HG03025 (cell line): ENCODE results near the gene MCTP2.

Experiments used
- ATAC-seq: cut with Tn5 transposase; IDR thresholded peaks from one replicate; pipeline ENCODE4 v1.9.1; 2021; ENCODE audit warnings: mild to moderate bottlenecking, moderate library complexity; ENCODE audit not compliant: unreplicated experiment, low FRiP score

Gene MCTP2

DNA sequence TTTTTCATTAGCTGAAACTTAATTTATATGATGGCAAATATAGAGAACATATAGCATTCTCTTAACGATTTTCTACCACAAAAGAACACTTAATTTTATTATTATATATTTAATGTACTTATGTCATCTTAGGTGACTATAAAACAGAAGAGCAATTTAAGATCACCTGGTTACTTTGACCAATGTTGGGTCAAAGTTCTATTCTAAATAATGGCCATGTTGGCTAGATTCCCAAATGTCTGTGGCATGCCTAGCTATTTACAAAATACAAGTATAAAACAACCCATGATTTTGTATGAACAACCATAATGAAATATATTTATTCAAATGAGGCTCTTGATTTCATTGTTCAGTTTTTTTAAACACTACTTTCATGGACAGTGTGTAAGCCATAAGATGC is 200.9 kb downstream of the MCTP2 start:
- ATAC-seq: no peak

DNA sequence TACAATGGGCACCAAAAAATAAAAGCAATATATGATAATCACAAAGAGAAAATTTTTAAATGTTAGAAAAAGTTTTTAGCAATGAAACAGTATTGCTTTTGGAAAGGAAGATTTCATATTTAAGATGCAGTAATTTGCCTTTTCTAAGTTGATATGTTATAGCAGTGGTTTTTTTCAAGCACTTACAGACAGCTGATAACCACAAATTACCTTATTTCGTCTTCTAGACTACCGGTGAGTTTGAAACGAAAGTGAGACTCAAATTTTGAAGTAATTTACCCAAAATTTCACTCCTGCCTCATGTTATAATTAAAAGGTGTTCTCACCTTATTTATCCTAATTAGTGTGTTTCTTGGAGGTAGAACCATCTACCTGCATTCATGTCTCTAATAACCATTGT is 207.8 kb downstream of the MCTP2 start:
- ATAC-seq: no peak

DNA sequence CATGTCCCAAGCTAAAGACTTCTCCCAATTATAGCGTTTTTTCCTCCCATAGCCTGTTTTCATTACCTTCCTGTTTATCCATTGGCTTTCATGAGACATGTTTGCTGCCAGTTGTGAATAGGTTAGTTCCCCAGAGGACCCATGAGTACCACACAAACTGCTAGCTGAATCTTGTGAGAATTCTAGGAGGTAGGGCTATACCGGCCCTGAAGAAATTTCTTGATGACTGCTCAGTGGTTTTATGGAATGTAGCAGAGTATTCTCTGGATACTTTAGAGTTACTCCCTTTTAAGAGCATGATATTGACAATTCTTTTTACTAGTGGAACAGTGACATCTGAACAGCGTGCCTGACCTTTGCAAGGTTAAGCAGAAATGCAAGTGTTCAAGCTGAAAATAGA is 210.4 kb downstream of the MCTP2 start:
- no peak for ATAC-seq

DNA sequence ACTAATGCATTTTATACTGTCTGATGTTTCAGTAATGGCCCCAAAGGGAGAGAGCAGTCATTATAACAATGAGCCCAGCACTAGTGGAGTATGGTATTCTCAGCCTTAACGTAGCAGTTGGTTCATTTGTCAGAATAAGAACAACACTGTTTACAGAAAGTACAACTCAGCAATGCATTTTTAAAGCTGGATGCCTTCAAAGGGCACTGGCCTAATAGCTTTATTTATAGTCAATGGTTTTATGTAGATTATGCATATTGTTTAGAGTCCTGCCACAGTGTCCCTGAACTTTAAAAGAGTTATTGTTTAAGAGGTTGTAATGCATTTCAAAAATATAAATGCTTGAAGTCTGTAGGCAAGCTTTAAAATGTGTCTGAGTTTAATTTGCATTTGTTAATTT is 211.1 kb downstream of the MCTP2 start:
- ATAC-seq: no peak

DNA sequence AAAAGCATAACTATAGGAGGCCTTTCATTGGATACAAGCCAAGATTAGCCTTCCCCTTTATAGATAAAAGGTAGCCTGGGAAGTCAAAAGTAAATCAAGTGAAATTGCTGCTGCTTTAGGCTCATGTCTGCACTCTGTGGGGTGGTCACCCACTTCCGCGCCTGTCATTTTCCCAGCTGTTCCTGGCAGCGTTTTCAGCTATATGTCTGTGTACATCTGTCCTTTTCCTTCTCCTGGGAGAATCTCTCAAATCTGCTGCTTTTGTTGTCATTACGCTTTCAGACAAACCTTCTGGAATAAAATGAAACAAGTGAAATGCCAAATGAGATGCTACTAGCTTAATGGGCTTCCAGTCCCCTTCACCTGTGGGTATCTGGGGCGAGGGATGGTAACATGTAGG is 211.8 kb downstream of the MCTP2 start:
- ATAC-seq: no peak

DNA sequence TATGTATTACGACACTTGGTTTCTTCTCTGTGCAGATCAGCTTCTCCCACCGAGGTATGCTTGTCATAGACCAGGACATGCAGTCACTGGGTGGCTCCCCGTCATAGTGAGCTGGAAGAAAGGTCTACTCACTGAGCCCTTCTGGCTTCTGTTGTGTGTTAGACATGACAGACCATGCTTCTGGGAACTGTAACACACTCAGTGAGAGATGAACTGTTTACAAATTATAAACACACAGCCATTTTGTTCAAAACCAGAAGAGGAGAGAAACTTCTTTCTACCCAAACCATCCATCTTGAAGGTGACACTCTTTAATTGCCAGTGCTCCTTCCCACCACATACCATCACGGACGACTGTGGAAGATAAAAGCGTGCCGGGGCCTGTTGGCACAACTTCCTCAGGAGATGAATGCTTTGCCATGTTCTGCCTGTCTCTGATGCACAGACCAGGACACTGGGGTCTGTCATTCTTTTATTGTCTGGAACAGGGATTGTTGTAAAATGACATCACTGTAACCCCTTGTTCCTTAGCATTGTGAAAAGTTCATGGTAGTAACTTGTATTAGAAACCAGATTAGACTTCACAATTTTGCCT is 214.3 kb downstream of the MCTP2 start:
- no peak for ATAC-seq

DNA sequence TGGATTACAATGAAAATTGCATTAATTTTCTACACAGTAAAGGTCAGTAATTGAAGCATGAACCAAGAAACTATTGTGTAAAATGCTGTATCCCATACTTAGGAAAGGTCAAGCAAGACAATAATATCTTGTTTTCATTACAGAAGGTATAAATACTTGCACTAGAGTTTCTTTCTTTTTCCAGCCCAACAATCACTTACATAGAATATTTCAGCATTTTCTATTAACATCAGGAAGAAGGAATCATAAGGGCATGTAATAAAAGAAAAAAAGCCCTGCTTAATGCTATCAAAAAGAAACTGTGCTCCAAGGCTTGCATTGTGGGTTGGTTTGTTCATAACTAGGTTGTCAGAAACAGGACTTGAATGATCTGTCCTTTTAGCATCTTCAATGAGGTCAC is 215.1 kb downstream of the MCTP2 start:
- no peak for ATAC-seq

DNA sequence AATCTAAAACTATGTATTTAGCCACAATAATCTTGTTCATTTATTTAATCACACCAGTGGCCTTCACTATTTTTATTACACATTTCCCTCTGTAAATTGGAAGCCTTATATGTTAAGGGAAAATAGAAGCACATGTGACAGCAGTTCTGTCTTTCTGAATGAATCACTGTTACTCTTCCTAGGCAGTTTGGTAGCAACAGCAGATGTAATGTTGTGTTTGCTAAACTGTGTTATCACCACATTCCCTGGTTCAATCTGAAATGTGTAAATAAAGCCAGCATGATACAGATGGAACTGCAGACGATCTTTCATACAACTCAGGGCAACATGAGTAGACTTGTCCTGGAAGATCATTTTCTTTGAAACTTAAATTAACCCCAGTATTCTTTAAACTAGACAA is 220.1 kb downstream of the MCTP2 start:
- ATAC-seq: no peak

DNA sequence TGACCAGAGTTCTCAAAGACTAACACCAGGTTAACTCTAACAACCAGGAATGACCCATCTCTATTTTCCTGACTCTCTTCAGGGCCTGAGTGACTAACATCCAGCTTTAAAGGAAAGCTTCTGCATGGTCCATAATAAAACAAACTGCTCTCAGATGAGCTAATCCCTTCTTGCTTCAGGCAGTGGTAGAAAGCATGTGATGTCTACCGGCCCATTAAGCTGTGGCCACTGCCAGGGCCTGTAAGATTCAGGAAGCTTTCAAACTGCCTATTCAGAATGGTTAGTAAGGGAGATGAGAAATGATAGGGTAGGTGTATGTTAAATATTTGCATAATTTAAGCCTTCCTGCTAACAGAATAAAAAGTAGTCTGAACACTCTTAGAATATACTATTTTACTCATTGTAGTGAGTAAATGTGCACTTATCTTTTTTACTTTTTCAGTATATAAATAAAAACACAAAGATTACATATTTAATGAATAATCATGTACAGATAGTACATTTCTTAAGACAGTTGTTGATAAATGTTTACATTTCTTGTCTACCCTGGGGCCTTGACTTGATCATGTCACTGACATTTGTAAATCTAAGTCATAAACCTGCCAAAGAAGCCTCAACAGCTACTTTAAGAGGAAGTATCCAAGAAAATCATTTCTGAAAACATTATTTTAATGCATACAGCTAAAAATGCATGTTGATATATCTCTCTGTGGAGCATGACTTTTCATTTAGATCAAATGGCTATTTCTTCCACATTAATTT is 222.0 kb downstream of the MCTP2 start:
- no peak for ATAC-seq

DNA sequence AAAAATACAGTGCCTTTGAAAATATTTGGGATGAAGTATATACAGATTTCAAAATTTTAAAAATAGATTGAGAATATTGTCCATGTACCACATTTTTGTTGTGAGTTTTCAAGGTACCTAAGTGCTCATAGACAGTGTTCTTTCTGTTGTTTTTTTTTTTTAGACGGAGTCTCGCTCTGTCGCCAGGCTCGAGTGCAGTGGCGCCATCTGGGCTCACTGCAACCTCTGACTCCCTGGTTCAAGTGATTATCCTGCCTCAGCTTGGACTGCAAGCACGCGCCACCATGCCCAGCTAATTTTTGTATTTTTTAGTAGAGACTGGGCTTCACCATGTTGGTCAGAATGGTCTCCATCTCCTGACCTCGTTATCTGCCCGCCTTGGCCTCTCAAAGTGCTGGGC is 223.9 kb downstream of the MCTP2 start:
- no peak for ATAC-seq

DNA sequence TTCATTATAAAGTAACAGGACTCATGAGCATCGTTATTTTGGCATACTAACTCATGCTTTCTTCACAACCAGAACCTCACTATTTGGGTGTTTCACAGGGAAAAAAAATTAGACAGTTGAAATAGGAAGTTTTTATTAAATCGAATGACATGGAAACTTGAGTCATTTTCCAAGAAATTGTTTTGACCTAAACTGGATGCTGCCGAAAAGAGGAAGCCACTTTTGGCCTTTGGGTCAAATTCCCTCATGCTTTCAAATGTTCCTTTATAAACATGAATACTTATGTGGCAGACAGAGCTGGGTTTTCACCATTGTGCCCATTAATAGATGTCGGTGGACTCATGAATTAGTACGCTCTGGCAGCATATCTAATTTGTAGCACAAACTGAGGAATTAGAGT is 224.9 kb downstream of the MCTP2 start:
- ATAC-seq: no peak

DNA sequence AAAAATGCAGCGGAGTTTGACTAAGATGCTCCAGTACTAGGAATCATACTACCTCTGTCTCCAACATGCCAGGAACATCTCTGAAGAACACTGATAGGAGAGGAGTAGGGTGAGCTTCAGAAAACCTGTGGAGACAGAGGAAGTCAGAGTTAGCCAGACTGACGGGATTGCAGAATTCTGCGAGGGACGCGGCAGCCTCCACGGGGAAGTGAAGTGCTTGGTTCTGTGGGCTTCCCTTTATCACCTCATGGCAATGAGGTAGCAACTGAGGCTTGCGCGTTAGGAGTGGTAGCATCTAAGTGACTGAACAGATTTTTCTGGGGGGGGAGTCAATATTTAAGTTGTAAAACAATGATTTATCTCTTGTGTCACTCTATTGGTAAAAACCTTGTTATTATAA is 226.3 kb downstream of the MCTP2 start:
- no peak for ATAC-seq

DNA sequence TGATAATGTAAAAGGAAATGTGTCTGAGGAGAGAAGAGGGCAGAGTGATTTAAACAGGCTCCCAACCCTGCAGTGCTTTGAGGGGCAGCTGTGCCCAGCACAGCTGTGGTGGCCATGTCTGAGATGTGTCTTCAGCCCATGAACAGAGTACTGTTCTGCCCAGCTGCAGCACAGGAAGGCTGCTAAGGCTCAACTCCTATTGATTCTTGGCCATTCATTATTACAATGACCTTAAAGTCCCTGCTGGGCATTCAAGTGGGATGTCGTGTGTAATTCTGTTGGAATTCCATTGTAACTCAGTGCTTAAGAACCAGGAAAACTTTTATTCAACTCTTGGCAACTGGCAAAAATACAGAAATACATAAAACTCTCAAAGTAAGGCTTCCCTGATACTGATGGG is 229.3 kb downstream of the MCTP2 start:
- ATAC-seq: no peak

DNA sequence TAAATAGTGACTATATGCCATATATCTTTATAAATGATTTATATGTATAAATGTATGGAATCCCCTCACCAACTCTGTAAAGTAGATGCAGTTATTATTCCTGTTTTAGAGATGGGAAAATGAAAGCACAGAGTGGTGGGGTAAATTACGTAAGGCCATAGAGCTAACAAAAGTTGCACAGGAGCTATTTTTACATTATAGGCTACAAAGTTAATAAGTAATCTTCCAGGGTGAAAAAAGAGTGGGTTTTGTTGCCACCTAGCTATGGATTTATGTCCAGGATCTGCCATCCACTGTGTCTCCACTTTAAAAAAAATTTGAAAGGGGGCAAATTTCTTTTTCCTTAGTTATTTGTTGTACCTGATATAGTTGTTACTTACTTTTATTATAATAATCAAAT is 235.7 kb downstream of the MCTP2 start:
- no peak for ATAC-seq

DNA sequence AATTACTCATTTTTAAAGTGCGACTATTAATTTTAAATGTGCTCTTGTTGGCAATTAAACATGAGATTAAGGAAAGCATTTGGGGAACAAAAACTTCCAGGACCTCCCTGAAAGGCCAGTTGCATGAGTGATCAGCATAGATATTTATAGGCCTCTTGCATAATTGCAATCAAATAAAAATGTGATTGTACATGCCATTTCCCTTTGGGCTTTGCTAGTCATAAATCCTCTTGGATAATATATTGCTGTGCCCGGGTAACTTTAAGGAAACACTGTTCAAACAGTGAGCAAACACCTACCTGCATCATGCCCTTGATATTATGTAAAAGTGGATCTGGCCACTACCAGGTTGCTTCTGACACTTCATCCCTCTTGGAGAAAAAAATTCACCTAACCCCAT is 239.1 kb downstream of the MCTP2 start:
- ATAC-seq: no peak

DNA sequence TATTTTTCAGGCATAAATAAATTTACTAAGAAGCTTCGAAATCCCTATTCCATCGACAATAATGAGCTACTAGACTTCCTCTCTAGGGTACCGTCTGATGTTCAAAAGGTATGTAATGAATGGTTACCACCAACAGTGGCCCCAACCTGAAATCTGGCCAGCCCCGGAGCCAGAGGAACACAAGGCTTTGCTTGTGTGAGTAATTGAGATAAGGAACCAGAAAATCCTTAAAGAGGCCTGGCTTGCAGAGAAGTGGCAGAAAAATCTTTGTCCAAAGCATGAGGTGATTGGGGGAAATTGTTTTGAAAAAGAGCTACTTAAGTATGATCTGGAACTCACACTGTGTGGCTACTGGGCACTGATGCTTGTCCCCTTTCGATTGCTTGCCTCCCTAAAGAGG is 245.3 kb downstream of the MCTP2 start:
- no peak for ATAC-seq

DNA sequence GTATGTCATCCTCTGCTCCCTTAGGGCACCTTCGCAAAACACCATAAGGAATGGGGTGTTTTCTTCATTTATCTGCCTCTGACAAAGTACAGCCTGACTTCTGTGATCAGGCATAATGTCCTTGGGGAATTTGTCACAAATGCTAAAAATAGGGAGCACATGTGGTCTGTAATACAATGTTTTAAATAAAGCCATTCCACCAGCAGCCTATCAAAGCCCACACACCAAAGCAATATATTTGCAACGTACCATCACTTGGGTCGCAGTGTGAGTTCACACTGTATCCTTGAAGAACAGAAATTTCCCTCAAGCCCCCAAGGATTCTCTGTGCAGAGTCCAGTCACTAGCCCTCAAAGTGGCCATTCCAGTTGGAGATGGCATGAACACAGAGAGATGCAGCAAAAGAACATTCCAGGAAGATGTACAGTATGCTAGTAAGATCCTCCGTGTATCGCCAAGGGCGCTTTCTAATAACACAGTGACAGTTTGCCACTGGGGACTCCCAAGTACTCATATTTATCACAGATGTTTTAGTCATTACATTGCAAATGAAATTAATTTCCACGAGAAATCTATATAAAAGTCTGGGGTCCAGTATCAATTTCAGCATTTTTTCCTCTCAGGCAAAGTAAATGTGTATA is 246.7 kb downstream of the MCTP2 start:
- ATAC-seq: no peak

DNA sequence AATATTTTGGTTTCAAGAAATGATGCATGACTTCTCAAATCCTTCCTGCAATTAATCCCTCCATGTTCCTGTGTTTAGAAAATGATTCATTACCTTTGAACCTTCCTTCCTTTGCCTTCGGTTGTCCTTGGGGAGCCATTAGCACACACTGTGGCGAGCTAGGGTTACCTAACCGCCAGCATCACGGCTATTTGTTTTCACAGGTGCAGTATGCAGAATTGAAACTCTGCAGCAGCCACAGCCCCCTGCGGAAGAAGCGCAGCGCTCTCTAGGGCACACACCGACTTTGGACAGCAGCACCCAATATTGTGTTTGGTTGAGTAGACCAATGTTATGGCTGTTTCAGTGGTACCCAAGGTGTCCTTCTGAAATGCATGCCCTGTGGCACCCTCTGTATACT is 247.4 kb downstream of the MCTP2 start:
- ATAC-seq: no peak

DNA sequence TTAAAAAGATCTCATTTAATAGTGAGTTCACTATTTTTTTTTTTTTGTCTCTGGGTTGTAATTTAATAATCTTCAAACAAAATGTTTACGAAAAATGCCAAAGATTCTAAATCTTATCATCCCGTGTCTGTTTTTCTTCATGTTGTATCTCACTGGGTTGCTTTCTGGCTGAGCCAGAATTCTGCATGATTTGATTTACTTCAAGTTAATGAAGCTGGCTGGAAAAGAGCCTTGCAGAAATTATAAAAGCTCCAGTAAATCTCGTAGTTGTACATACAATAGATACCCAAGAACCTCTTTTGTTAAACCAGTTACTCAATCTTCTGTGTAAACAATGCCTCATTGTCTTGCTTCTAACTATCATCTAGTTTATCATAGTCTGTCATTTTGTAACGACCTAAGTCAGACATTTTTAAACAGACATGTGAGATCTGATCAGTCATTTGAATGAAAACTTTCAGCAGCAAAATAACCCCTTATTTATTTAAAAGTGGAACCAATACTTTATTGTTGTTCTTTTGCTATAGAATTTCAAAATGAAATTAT is 249.0 kb downstream of the MCTP2 start:
- ATAC-seq: no peak

DNA sequence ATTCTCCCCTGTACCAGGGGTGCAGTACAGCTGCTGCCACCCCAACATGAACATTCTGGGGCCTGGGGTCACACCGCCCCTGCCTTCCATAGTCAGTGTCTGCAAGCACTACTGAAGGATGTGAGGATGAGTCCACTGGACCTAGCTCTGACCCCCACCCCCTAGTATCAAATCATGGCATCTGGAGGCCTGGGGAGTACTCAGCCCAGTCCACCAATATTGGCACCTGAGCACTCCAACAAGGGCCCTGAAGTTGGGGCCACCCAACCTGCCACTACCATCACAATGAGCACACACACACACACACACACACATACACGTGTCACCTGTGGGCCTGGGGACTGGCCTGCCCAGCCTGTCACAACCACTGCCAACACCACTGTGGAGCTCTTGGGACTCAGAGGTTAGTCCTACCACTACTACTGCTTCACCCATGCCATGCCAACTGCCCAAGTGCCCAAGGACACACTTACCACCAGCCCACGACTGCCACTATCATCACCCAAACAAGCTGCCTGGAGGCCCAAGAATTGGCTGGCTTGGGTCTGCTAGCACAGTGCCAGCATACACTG is 253.9 kb downstream of the MCTP2 start:
- no peak for ATAC-seq

DNA sequence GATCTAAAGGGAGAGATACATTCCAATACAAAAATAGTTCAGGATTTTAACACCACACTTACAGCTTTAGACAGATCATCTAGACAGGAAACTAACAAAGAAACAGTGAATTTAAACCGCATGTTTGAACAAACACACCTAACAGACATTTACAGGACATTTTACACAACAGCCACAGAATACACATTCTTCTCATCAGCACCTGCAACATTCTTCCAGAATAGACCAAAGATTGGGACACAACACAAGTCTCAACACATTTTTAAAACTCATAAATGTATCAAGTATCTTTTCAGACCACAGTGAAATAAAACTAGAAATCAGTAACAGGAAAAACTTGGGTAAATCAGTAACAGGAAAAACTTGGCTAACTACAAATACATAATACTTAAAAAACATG is 256.3 kb downstream of the MCTP2 start:
- no peak for ATAC-seq
